HEK293 (cell line): ENCODE results near the gene CYP4F8.

Experiments used
- CTCF ChIA-PET: fragments of 350-600 bp; formaldehyde crosslinking; extraction: SDS; loops from one replicate; lab custom pipeline; 2021; ENCODE audit warnings: antibody characterized with exemption; lab: Yijun Ruan, JAX
- POLR2A ChIA-PET: fragments of 300-600 bp; formaldehyde crosslinking; extraction: SDS; loops from one replicate; lab custom pipeline; 2020; ENCODE audit warnings: antibody characterized with exemption, inconsistent platforms; lab: Yijun Ruan, JAX
- H3K27ac ChIP-seq: fragments of 200-500 bp; sonication (Bioruptor generic); 2 replicates; pipeline ENCODE4 v1.5.1; 2014; ENCODE audit warnings: low read depth, low read length, control low read depth, inconsistent platforms; ENCODE audit errors: extremely low read depth
- H3K36me3 ChIP-seq, 2 experiments: fragments of 200-500 bp in 1 of 2; sonication (Bioruptor generic) in 1 of 2; 1 replicate in 1 of 2; 2 replicates in 1 of 2; pipeline ENCODE4 v1.5.1; 2014 to 2017; ENCODE audit warnings: inconsistent platforms in 2 of 2, low read length in 2 of 2; ENCODE audit not compliant: control insufficient read depth in 2 of 2, insufficient read depth in 1 of 2
- H3K4me1 ChIP-seq: fragments of 200-500 bp; sonication (Bioruptor generic); 2 replicates; pipeline ENCODE4 v1.5.1; 2014; ENCODE audit warnings: mild to moderate bottlenecking, low read length, inconsistent platforms; ENCODE audit not compliant: control insufficient read depth, insufficient read depth
- H3K4me3 ChIP-seq: 2 replicates; pipeline ENCODE4 v1.5.1; 2011; ENCODE audit warnings: low read depth, mild to moderate bottlenecking, control low read depth, low read length, moderate library complexity
- H3K9me3 ChIP-seq: fragments of 200-500 bp; sonication (Bioruptor generic); 2 replicates; pipeline ENCODE4 v1.5.1; 2014; ENCODE audit warnings: low read depth, low read length, inconsistent platforms; ENCODE audit not compliant: control insufficient read depth, insufficient read depth
- BCL6B ChIP-seq: fragments of 450-650 bp; formaldehyde crosslinking; IDR thresholded peaks from 2 replicates; pipeline ENCODE4 v1.5.1; 2017; ENCODE audit warnings: missing biosample characterization, missing genetic modification characterization
- GFI1B ChIP-seq: fragments of 450-650 bp; formaldehyde crosslinking; IDR thresholded peaks from 2 replicates; pipeline ENCODE4 v1.5.1; 2016; ENCODE audit warnings: missing biosample characterization, missing genetic modification characterization
- MZF1 ChIP-seq: fragments of 450-650 bp; formaldehyde crosslinking; IDR thresholded peaks from 2 replicates; pipeline ENCODE4 v1.5.1; 2017; ENCODE audit warnings: missing biosample characterization, missing genetic modification characterization, borderline replicate concordance
- PRDM1 ChIP-seq: fragments of 450-650 bp; formaldehyde crosslinking; IDR thresholded peaks from 2 replicates; pipeline ENCODE4; 2016; ENCODE audit warnings: missing biosample characterization, missing genetic modification characterization
- REPIN1 ChIP-seq: fragments of 450-650 bp; formaldehyde crosslinking; IDR thresholded peaks from 2 replicates; pipeline ENCODE4 v1.5.1; 2017; ENCODE audit warnings: missing biosample characterization, missing genetic modification characterization, low read depth
- ZBTB11 ChIP-seq: fragments of 450-650 bp; formaldehyde crosslinking; conservative IDR thresholded peaks from 2 replicates; pipeline ENCODE4 v1.5.1; 2016; ENCODE audit warnings: low read depth, missing biosample characterization, missing genetic modification characterization
- ZBTB48 ChIP-seq: fragments of 450-650 bp; formaldehyde crosslinking; IDR thresholded peaks from 2 replicates; pipeline ENCODE4 v1.5.1; 2016; ENCODE audit warnings: missing biosample characterization, missing genetic modification characterization
- ZFP69B ChIP-seq: fragments of 450-650 bp; formaldehyde crosslinking; IDR thresholded peaks from 2 replicates; pipeline ENCODE4 v1.5.1; 2016; ENCODE audit warnings: missing biosample characterization, missing genetic modification characterization
- ZNF148 ChIP-seq: fragments of 450-650 bp; formaldehyde crosslinking; IDR thresholded peaks from 2 replicates; pipeline ENCODE4 v1.5.0; 2017; ENCODE audit warnings: missing biosample characterization, missing genetic modification characterization, borderline replicate concordance
- ZNF16 ChIP-seq: fragments of 450-650 bp; formaldehyde crosslinking; IDR thresholded peaks from 2 replicates; pipeline ENCODE4 v1.5.1; 2016; ENCODE audit warnings: low read depth, missing biosample characterization, missing genetic modification characterization
- ZNF174 ChIP-seq: fragments of 450-650 bp; formaldehyde crosslinking; IDR thresholded peaks from 2 replicates; pipeline ENCODE4 v1.5.0; 2017; ENCODE audit warnings: missing biosample characterization, mild to moderate bottlenecking, missing genetic modification characterization
- ZNF211 ChIP-seq: fragments of 450-650 bp; formaldehyde crosslinking; IDR thresholded peaks from 2 replicates; pipeline ENCODE4 v1.5.1; 2016; ENCODE audit warnings: low read depth, missing biosample characterization, missing genetic modification characterization
- ZNF24 ChIP-seq: fragments of 450-650 bp; formaldehyde crosslinking; IDR thresholded peaks from 2 replicates; pipeline ENCODE4 v1.5.1; 2016; ENCODE audit warnings: missing biosample characterization, missing genetic modification characterization
- ZNF274 ChIP-seq, 2 experiments: fragments of 200-500 bp in 1 of 2; fragments of 450-650 bp in 1 of 2; sonication (Bioruptor generic) in 1 of 2; formaldehyde crosslinking in 1 of 2; IDR thresholded peaks; 2 replicates each; pipeline versions ENCODE4 v1.5.1 to v1.6.1; 2014 to 2016; ENCODE audit warnings: borderline replicate concordance in 1 of 2, inconsistent platforms in 1 of 2, low read length in 1 of 2, missing biosample characterization in 1 of 2, missing genetic modification characterization in 1 of 2
- ZNF302 ChIP-seq: fragments of 450-650 bp; formaldehyde crosslinking; IDR thresholded peaks from 2 replicates; pipeline ENCODE4 v1.5.1; 2016; ENCODE audit warnings: missing biosample characterization, missing genetic modification characterization, low read depth
- ZNF433 ChIP-seq: fragments of 450-650 bp; formaldehyde crosslinking; IDR thresholded peaks from 2 replicates; pipeline ENCODE4 v1.5.1; 2016; ENCODE audit warnings: missing biosample characterization, missing genetic modification characterization, low read depth
- ZNF488 ChIP-seq: fragments of 450-650 bp; formaldehyde crosslinking; IDR thresholded peaks from 2 replicates; pipeline ENCODE4 v1.5.1; 2016; ENCODE audit warnings: missing biosample characterization, missing genetic modification characterization
- ZNF548 ChIP-seq: fragments of 450-650 bp; formaldehyde crosslinking; IDR thresholded peaks from 2 replicates; pipeline ENCODE4 v1.5.1; 2016; ENCODE audit warnings: missing biosample characterization, missing genetic modification characterization
- ZNF596 ChIP-seq: fragments of 450-650 bp; IDR thresholded peaks from 2 replicates; pipeline ENCODE4 v1.5.0; 2018; ENCODE audit warnings: missing biosample characterization, mild to moderate bottlenecking, missing genetic modification characterization, moderate library complexity
- ZNF639 ChIP-seq: fragments of 450-650 bp; formaldehyde crosslinking; IDR thresholded peaks from 2 replicates; pipeline ENCODE4 v1.5.1; 2016; ENCODE audit warnings: missing biosample characterization, missing genetic modification characterization
- ZNF785 ChIP-seq: fragments of 450-650 bp; formaldehyde crosslinking; IDR thresholded peaks from 2 replicates; pipeline ENCODE4 v1.5.1; 2016; ENCODE audit warnings: missing biosample characterization, missing genetic modification characterization
- TF ChIP-seq, protein P1 (sequence below): sonication (generic); formaldehyde crosslinking; IDR thresholded peaks from 2 replicates; pipeline ENCODE4 v1.8.1; 2022; ENCODE audit warnings: mild to moderate bottlenecking, moderate library complexity, missing genetic modification reagents

The CYP4F8 gene

DNA sequence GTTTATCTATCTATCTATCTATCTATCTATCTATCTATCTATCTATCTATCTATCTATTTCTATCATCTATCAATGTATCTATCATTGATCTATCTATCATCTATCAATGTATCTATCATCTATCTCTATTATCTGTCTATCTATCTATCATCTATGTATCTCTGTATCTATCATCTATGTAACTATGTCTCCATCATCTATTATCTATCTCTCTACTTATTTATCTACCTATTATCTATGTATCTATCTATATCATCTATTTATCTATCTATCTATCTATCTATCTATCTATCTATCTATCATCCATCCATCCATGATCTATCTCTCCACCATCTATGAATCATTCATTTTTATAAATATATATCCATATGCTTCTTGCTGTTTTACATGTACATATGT lies 41.4 kb downstream of the CYP4F8 start:
- no peak overlapping the region for H3K4me3 ChIP-seq
- H3K36me3 ChIP-seq: no peaks in the 10 kb centered on the region
- no peak overlapping the region for H3K27ac ChIP-seq
- no peaks in the 10 kb centered on the region for H3K4me1 ChIP-seq
- no peaks in the 10 kb centered on the region for H3K9me3 ChIP-seq
- ChIA-PET POLR2A (no interaction called here), CTCF (interaction anchor here (0.6 kb wide), 1 partner anchor 433 kb away, joined by 4 read pairs; no protein-coding TSS in a partner anchor)
- TF ChIP-seq, protein P1, sequence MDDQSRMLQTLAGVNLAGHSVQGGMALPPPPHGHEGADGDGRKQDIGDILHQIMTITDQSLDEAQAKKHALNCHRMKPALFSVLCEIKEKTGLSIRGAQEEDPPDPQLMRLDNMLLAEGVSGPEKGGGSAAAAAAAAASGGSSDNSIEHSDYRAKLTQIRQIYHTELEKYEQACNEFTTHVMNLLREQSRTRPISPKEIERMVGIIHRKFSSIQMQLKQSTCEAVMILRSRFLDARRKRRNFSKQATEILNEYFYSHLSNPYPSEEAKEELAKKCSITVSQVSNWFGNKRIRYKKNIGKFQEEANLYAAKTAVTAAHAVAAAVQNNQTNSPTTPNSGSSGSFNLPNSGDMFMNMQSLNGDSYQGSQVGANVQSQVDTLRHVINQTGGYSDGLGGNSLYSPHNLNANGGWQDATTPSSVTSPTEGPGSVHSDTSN (CRISPR knock-in tag): no peak
- TF ChIP-seq ZNF211 (no peak), ZNF148 (tag by site-specific recombination) (no peak), ZNF24 (tag by site-specific recombination) (no peak), ZNF548 (tag by site-specific recombination) (no peak), MZF1 (no peak), ZFP69B (tag by site-specific recombination) (no peak), ZNF302 (tag by site-specific recombination) (no peak), ZNF174 (no peak), BCL6B (tag by site-specific recombination) (no peak), ZNF639 (tag by site-specific recombination) (no peak), ZNF274 (IDR thresholded peaks at IDR 0.05; ENCODE audit: low read length) (no peak), ZNF274 (tag by site-specific recombination; IDR thresholded peaks at IDR 0.05; ENCODE audit: borderline replicate concordance) (no peak), ZBTB48 (no peak)
- TF ChIP-seq, all 188 proteins: peak for 0

DNA sequence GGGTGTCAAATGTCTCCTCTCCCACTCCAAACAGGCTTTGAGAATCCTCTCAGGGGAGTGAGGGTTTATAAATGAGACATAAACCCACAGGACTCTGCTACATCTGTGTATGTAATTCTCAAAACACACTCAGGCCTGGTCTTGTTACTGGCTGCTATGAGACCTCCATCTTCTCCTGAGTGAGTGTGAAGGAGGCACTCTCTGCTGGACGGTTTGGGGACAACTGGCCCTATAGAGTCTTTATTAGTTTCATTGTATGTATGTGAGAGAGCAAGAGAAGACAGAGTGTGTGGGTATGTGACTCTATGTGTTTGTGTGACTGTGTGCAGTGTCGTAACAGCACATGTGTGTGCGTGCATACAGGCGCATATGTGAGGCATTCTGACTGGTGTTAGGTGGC lies 48.2 kb downstream of the CYP4F8 start:
- H3K27ac ChIP-seq: no peak overlapping the region
- H3K36me3 ChIP-seq: no peaks in the 10 kb centered on the region
- H3K4me3 ChIP-seq: no peak overlapping the region
- TF ChIP-seq ZNF433 (tag by site-specific recombination) (no peak), ZNF16 (tag by site-specific recombination) (no peak), ZNF488 (no peak), ZNF785 (tag by site-specific recombination) (no peak), GFI1B (tag by site-specific recombination) (no peak), ZNF596 (no peak), ZBTB11 (tag by site-specific recombination) (no peak), REPIN1 (tag by site-specific recombination) (no peak), PRDM1 (tag by site-specific recombination) (no peak)
- POLR2A ChIA-PET: no interaction called here
- H3K4me1 ChIP-seq: no peaks in the 10 kb centered on the region
- CTCF ChIA-PET: interaction anchor here (1.0 kb wide), 1 partner anchor 34 kb away, joined by 3 read pairs; no protein-coding TSS in a partner anchor
- no peaks in the 10 kb centered on the region for H3K9me3 ChIP-seq
